Psoas muscle (tissue), 8 donors: ENCODE data around the gene DNAAF5. TPM values are rescaled to one million over a fixed set of nuclear protein-coding genes. Genes with fewer than 3 reads are reported as not detected.
A peak's percentile ranks its signal among the peaks of the same experiment; 100 is the strongest.

ENCODE experiments used
- ATAC-seq, 4 donors: fragments of 200-7000 bp; cut with Tn5 transposase; one replicate each; pipeline ENCODE4 v1.9.1; 2020; ENCODE audit warnings: moderate library complexity in 3 of 4, mild to moderate bottlenecking in 2 of 4
- DNase-seq, 2 donors: peaks; one replicate each; pipeline ENCODE4 v3.0.0-alpha.2; 2020
- H3K27ac ChIP-seq: fragments of 200-600 bp; one replicate; pipeline ENCODE4 v1.8.0; 2022
- H3K27me3 ChIP-seq, 3 donors: fragments of 200-600 bp in 1 of 3; one replicate each; pipeline versions ENCODE4 v1.6.1 to v1.8.0; 2013 to 2022; ENCODE audit warnings: low read length in 2 of 3, mild to moderate bottlenecking in 2 of 3, moderate library complexity in 1 of 3; ENCODE audit not compliant: insufficient read depth in 3 of 3
- H3K36me3 ChIP-seq, 2 donors: fragments of 200-600 bp in 1 of 2; one replicate each; pipeline versions ENCODE4 v1.6.1 to v1.8.0; 2013 to 2022; ENCODE audit warnings: low read depth in 1 of 2, mild to moderate bottlenecking in 1 of 2, moderate library complexity in 1 of 2; ENCODE audit not compliant: insufficient read depth in 1 of 2
- H3K4me1 ChIP-seq: fragments of 200-600 bp; one replicate; pipeline ENCODE4 v1.8.0; 2022
- H3K4me3 ChIP-seq: fragments of 200-600 bp; one replicate; pipeline ENCODE4 v1.8.0; 2022; ENCODE audit warnings: mild to moderate bottlenecking
- H3K9me3 ChIP-seq: fragments of 200-600 bp; one replicate; pipeline ENCODE4 v1.8.0; 2022
- CTCF ChIP-seq: fragments of 200-600 bp; IDR thresholded peaks from one replicate; pipeline ENCODE4 v1.8.0; 2022; ENCODE audit warnings: antibody characterized with exemption
- WGBS, 3 donors: extraction: QIAGEN DNeasy Blood & Tissue Kit; methylation state at CpG; one replicate each; pipeline versions ENCODE4 v1.1.6 to v1.1.7; 2013; 5-methylcytosine and 5-hydroxymethylcytosine counted together
- intact Hi-C, 2 donors: fragments of 100-400 bp; cut with DNase I; formaldehyde crosslinking; loops; one replicate each; pipeline versions ENCODE4 v1.11.0 to v1.14.2; 2022
- polyA plus RNA-seq, 3 donors: library from polyadenylated mRNA; stranded (reverse); fragments of 200-250 nt; gene quantifications; one replicate each; pipeline ENCODE4 v1.2.3, GENCODE V29; 2013
- total RNA-seq, 4 donors: library from RNA; stranded (reverse); fragmentation: NEBNext Ultra II Directional in 2 of 4; extraction: Animal tissue kit (Norgen Biotek cat#: 25700) in 2 of 4; gene quantifications; one replicate each; pipeline versions ENCODE4 v1.2.1 to v1.2.4, GENCODE V29; 2021 to 2023
- donor health status: healthy with polysubstance abuse.
- donor health status: DM: no; HTN: no; CAD: no; lungs with moderate emphysema.
- donor health status: Bipolar disorder and iron deficiency.
- donor health status: healthy.
- donor health status: DM: yes; HTN: yes; CAD: no.
- donor health status: DM: no; HTN: no; CAD: no.
- donor health status: DM: no; HTN: no; CAD: no.
- donor health status: DM: yes; HTN: yes; CAD: no.

DNAAF5 gene
- total and polyA plus RNA-seq, 7 donors = 9.3 to 26.7 (median 17.8) TPM

GRCh38 chr7:729140-730000, 2.9 kb downstream of the DNAAF5 start:
- 89 to 90% (median 89%) methylated on average over 29 of the region's 29 CpGs for WGBS, 3 donors
- no peak for ATAC-seq

GRCh38 chr7:730501-731439, 4.3 kb downstream of the DNAAF5 start:
- DNase-seq = peak in 1 of 2 donors; percentile 36
- ATAC-seq = peak; percentile 76 to 88 (median 86)
- no peaks in the 10 kb centered on the region for H3K27me3 ChIP-seq
- H3K36me3 ChIP-seq = peaks cover 0 to 3% of the 10 kb centered on the region in 2 donors
- intact Hi-C loops = loop anchor here (5.0 kb wide), 2 partner anchors 208 to 408 kb away; no protein-coding TSS in a partner anchor
- H3K4me1 ChIP-seq = peaks cover 29% of the 10 kb centered on the region
- no peak for TF ChIP-seq CTCF
- H3K4me3 ChIP-seq = peak overlapping the region; percentile 31
- peak overlapping the region; percentile 87 for H3K27ac ChIP-seq
- 50 to 64% (median 52%) methylated on average over 23 of the region's 23 CpGs for WGBS, 3 donors
- peaks cover 10% of the 10 kb centered on the region for H3K9me3 ChIP-seq

More at GRCh38 chr7:729140-730000, 2.9 kb downstream of the DNAAF5 start:
- no peak for DNase-seq
- H3K27me3 ChIP-seq = no peaks in the 10 kb centered on the region
- peaks cover 29% of the 10 kb centered on the region for H3K4me1 ChIP-seq
- H3K36me3 ChIP-seq = peaks cover 0 to 3% of the 10 kb centered on the region in 2 donors
- H3K4me3 ChIP-seq = no peak overlapping the region
- no peak for TF ChIP-seq CTCF
- H3K27ac ChIP-seq = peak overlapping the region; percentile 87
- intact Hi-C loops = loop anchor here in 1 of 2 donors (5.0 kb wide), 1 partner anchor 207 kb away; no protein-coding TSS in a partner anchor
- H3K9me3 ChIP-seq = peaks cover 7% of the 10 kb centered on the region

- intact Hi-C loops = loop anchor here (5.0 kb wide), 2 partner anchors 209 to 409 kb away; no protein-coding TSS in a partner anchor
- Histone ChIP-seq H3K36me3 (peaks cover 0 to 3% of the 10 kb centered on the region in 2 donors), H3K4me1 (peaks cover 32% of the 10 kb centered on the region), H3K27me3 (no peaks in the 10 kb centered on the region), H3K4me3 (no peak overlapping the region), H3K9me3 (peaks cover 10% of the 10 kb centered on the region), H3K27ac (peak overlapping the region; percentile 87)
- no peak for TF ChIP-seq CTCF
- ATAC-seq (peak in 1 of 4 donors; percentile 2), DNase-seq (no peak)
- 68 to 80% (median 71%) methylated on average over 17 of the region's 17 CpGs for WGBS, 3 donors
Observed at GRCh38 chr7:731440-732085, 5.1 kb downstream of the DNAAF5 start.

- Histone ChIP-seq H3K9me3 (peaks cover 10% of the 10 kb centered on the region), H3K4me3 (no peak overlapping the region), H3K27me3 (no peaks in the 10 kb centered on the region), H3K36me3 (peaks cover 0 to 3% of the 10 kb centered on the region in 2 donors), H3K27ac (peak overlapping the region; percentile 87), H3K4me1 (peaks cover 32% of the 10 kb centered on the region)
- intact Hi-C loops = loop anchor here (5.0 kb wide), 2 partner anchors 210 to 410 kb away; no protein-coding TSS in a partner anchor
- 48 to 62% (median 53%) methylated on average over 17 of the region's 17 CpGs for WGBS, 3 donors
- TF ChIP-seq CTCF = peak; percentile 40
- DNase-seq (peak; percentile 52 to 61), ATAC-seq (peak; percentile 73 to 85 (median 79))
Observed at GRCh38 chr7:732094-732541, 5.6 kb downstream of the DNAAF5 start.
